Neural cell (in vitro differentiated cells): ENCODE measurements around the gene HIF1AN. TPM values are rescaled to one million over a fixed set of nuclear protein-coding genes. Genes with fewer than 3 reads are reported as not detected.
A peak's percentile ranks its signal among the peaks of the same experiment; 100 is the strongest.

Source experiments
- H2AFZ ChIP-seq: fragments of 200-600, 300-800 bp; sonication (generic), shearing (Covaris generic); 2 replicates; pipeline ENCODE4 v1.6.0; 2014; ENCODE audit warnings: low read depth, mild to moderate bottlenecking, antibody characterized with exemption, low read length, moderate library complexity
- H3F3A ChIP-seq: fragments of 200-600 bp; shearing (Covaris generic); 2 replicates; pipeline ENCODE4 v1.6.1; 2016; ENCODE audit warnings: mild to moderate bottlenecking, moderate library complexity, mixed read lengths, antibody characterized with exemption, low read length; ENCODE audit not compliant: insufficient read depth, poor library complexity, severe bottlenecking
- H3K27ac ChIP-seq: fragments of 200-600, 300-800 bp; sonication (generic), shearing (Covaris generic); 2 replicates; pipeline ENCODE4 v1.5.1; 2014; ENCODE audit warnings: mild to moderate bottlenecking, low read length, moderate library complexity
- H3K27me3 ChIP-seq: fragments of 300-800, 200-600 bp; sonication (generic), shearing (Covaris generic); 2 replicates; pipeline ENCODE4 v1.6.0; 2014; ENCODE audit warnings: mild to moderate bottlenecking, low read depth, low read length, moderate library complexity; ENCODE audit not compliant: insufficient read depth
- H3K36me3 ChIP-seq: fragments of 300-800, 200-600 bp; sonication (generic), shearing (Covaris generic); 2 replicates; pipeline ENCODE4 v1.5.1; 2014; ENCODE audit warnings: mild to moderate bottlenecking, antibody characterized with exemption, low read length, moderate library complexity; ENCODE audit not compliant: insufficient read depth
- H3K4me2 ChIP-seq: fragments of 300-800, 200-600 bp; sonication (generic), shearing (Covaris generic); 2 replicates; pipeline ENCODE4 v1.6.0; 2014; ENCODE audit warnings: mild to moderate bottlenecking, low read length
- H3K4me3 ChIP-seq: fragments of 300-800, 200-600 bp; sonication (generic), shearing (Covaris generic); 2 replicates; pipeline ENCODE4 v1.5.1; 2014; ENCODE audit warnings: mild to moderate bottlenecking, low read length, moderate library complexity
- H3K79me2 ChIP-seq: fragments of 200-600 bp; shearing (Covaris generic); replicated peaks from 2 replicates; pipeline ENCODE4 v1.6.0; 2014; ENCODE audit warnings: mild to moderate bottlenecking, low read length, moderate library complexity; ENCODE audit not compliant: insufficient read depth
- H3K9ac ChIP-seq: fragments of 300-800, 200-600 bp; sonication (generic), shearing (Covaris generic); 2 replicates; pipeline ENCODE4 v1.6.1; 2016; ENCODE audit warnings: mild to moderate bottlenecking, low read length, mixed read lengths
- H3K9me2 ChIP-seq: fragments of 200-600 bp; shearing (Covaris generic); 2 replicates; pipeline ENCODE4 v1.6.1; 2016; ENCODE audit warnings: mild to moderate bottlenecking, low read length, mixed read lengths; ENCODE audit not compliant: insufficient read depth
- H3K9me3 ChIP-seq: fragments of 200-600, 300-800 bp; sonication (generic), shearing (Covaris generic); 2 replicates; pipeline ENCODE4 v1.6.1; 2016; ENCODE audit warnings: mild to moderate bottlenecking, mixed run types, low read length, moderate library complexity, mixed read lengths
- H4K20me1 ChIP-seq: fragments of 200-600 bp; shearing (Covaris generic); 2 replicates; pipeline ENCODE4 v1.6.1; 2016; ENCODE audit warnings: mild to moderate bottlenecking, mixed run types; ENCODE audit not compliant: insufficient read depth
- CTCF ChIP-seq: fragments of 450-650 bp; IDR thresholded peaks from 2 replicates; pipeline ENCODE4 v1.5.1; 2014; ENCODE audit warnings: antibody characterized with exemption, mild to moderate bottlenecking, moderate library complexity; ENCODE audit not compliant: poor library complexity, severe bottlenecking
- EP300 ChIP-seq: fragments of 450-650 bp; conservative IDR thresholded peaks from 2 replicates; pipeline ENCODE4 v1.6.1; 2014; ENCODE audit warnings: antibody characterized with exemption, mild to moderate bottlenecking, moderate library complexity; ENCODE audit not compliant: poor library complexity, severe bottlenecking
- EZH2 ChIP-seq: fragments of 200-600, 300-800 bp; shearing (Covaris generic), sonication (generic); IDR thresholded peaks from 2 replicates; pipeline ENCODE4 v1.6.1; 2014; ENCODE audit warnings: antibody characterized with exemption, low read length, borderline replicate concordance, mild to moderate bottlenecking; ENCODE audit not compliant: insufficient read depth, poor library complexity, severe bottlenecking
- MXI1 ChIP-seq: fragments of 450-650 bp; conservative IDR thresholded peaks from 2 replicates; pipeline ENCODE4 v1.6.1; 2014; ENCODE audit warnings: antibody characterized with exemption, mild to moderate bottlenecking; ENCODE audit not compliant: poor library complexity, severe bottlenecking
- POLR2AphosphoS5 ChIP-seq: IDR thresholded peaks from 2 replicates; pipeline ENCODE4 v1.6.1; 2012
- RAD21 ChIP-seq: fragments of 450-650 bp; conservative IDR thresholded peaks from 2 replicates; pipeline ENCODE4 v1.6.1; 2014; ENCODE audit warnings: antibody characterized with exemption, mild to moderate bottlenecking, moderate library complexity
- SMC3 ChIP-seq: fragments of 450-650 bp; conservative IDR thresholded peaks from 2 replicates; pipeline ENCODE4 v1.6.1; 2014; ENCODE audit warnings: antibody characterized with exemption, mild to moderate bottlenecking, moderate library complexity; ENCODE audit not compliant: poor library complexity
- TAF1 ChIP-seq: IDR thresholded peaks from 2 replicates; pipeline ENCODE4 v1.6.1; 2012; ENCODE audit warnings: low read depth
- polyA plus RNA-seq: library from polyadenylated mRNA; depleted of rRNA; stranded (reverse); fragments of >200 nt; gene quantifications from 2 replicates; pipeline ENCODE4 v1.2.3, GENCODE V29; 2014
- TF ChIP-seq, protein P1 (sequence below): IDR thresholded peaks from 2 replicates; pipeline ENCODE4 v1.6.1; 2012; ENCODE audit warnings: borderline replicate concordance

The HIF1AN gene
- polyA plus RNA-seq, 1 donor from 2014 or later: 16.1 TPM

DNA sequence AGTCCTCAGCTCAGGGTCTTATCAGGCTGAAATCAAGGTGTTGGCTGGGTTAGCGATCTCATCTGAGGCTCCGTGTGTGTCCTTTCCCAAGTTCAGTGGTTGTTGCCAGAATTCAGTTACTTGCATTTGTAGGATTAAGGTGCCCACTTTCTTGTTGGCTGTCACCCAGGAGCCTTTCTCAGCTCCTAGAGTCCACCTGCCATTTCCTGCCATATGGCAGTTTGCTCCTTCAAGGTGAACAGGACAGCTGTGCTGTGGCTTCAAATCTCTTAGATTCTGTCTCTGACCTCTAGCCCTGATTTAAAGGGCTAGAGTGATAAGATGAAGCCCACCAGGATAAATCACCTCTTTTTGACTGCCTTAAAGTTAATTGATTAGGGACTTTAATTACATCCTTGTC lies 1.0 kb upstream of the HIF1AN start:
- Histone ChIP-seq H2AFZ (no peak overlapping the region), H3K4me3 (no peak overlapping the region)
- TF ChIP-seq SMC3: no peak
- no peak for TF ChIP-seq TAF1
- no peak for TF ChIP-seq CTCF
- no peak for TF ChIP-seq EZH2
- TF ChIP-seq, protein P1, sequence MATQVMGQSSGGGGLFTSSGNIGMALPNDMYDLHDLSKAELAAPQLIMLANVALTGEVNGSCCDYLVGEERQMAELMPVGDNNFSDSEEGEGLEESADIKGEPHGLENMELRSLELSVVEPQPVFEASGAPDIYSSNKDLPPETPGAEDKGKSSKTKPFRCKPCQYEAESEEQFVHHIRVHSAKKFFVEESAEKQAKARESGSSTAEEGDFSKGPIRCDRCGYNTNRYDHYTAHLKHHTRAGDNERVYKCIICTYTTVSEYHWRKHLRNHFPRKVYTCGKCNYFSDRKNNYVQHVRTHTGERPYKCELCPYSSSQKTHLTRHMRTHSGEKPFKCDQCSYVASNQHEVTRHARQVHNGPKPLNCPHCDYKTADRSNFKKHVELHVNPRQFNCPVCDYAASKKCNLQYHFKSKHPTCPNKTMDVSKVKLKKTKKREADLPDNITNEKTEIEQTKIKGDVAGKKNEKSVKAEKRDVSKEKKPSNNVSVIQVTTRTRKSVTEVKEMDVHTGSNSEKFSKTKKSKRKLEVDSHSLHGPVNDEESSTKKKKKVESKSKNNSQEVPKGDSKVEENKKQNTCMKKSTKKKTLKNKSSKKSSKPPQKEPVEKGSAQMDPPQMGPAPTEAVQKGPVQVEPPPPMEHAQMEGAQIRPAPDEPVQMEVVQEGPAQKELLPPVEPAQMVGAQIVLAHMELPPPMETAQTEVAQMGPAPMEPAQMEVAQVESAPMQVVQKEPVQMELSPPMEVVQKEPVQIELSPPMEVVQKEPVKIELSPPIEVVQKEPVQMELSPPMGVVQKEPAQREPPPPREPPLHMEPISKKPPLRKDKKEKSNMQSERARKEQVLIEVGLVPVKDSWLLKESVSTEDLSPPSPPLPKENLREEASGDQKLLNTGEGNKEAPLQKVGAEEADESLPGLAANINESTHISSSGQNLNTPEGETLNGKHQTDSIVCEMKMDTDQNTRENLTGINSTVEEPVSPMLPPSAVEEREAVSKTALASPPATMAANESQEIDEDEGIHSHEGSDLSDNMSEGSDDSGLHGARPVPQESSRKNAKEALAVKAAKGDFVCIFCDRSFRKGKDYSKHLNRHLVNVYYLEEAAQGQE: no peak
- no peak for TF ChIP-seq MXI1

GRCh38 chr10:100535338-100535714 lies 417 bp upstream of the HIF1AN start:
- Histone ChIP-seq H3K4me2 (no peak overlapping the region), H3K9me2 (no peaks in the 10 kb centered on the region), H3K9ac (no peak overlapping the region), H3K27me3 (no peaks in the 10 kb centered on the region), H2AFZ (no peak overlapping the region), H3K36me3 (no peaks in the 10 kb centered on the region), H4K20me1 (no peaks in the 10 kb centered on the region), H3K9me3 (no peaks in the 10 kb centered on the region), H3K4me3 (peak overlapping the region; percentile 75), H3K27ac (no peak overlapping the region), H3F3A (no peaks in the 10 kb centered on the region), H3K79me2 (peaks cover 31% of the 10 kb centered on the region)
- TF ChIP-seq TAF1: no peak
- no peak for TF ChIP-seq CTCF
- TF ChIP-seq SMC3: no peak
- TF ChIP-seq RAD21: no peak
- no peak for TF ChIP-seq MXI1
- TF ChIP-seq, protein P1: no peak
- no peak for TF ChIP-seq EZH2
- TF ChIP-seq POLR2AphosphoS5: no peak
- no peak for TF ChIP-seq EP300

More for the DNA sequence above, 1.0 kb upstream of the HIF1AN start:
- Histone ChIP-seq H3K9me3 (no peaks in the 10 kb centered on the region), H3F3A (no peaks in the 10 kb centered on the region), H4K20me1 (no peaks in the 10 kb centered on the region), H3K4me2 (no peak overlapping the region), H3K27ac (no peak overlapping the region), H3K79me2 (peaks cover 29% of the 10 kb centered on the region), H3K27me3 (no peaks in the 10 kb centered on the region), H3K9me2 (no peaks in the 10 kb centered on the region), H3K36me3 (no peaks in the 10 kb centered on the region), H3K9ac (no peak overlapping the region)
